Body of pancreas (tissue), 4 donors: ENCODE data around the gene ADAMTS16. TPM values are rescaled to one million over a fixed set of nuclear protein-coding genes. Genes with fewer than 3 reads are reported as not detected.

Experiments used
- ATAC-seq: fragments of 150-250 bp; one replicate; pipeline ENCODE4 v1.9.1; 2016
- DNase-seq, 4 donors: peaks; one replicate each; pipeline ENCODE4 v3.0.0-alpha.2; 2019
- H3K27ac ChIP-seq, 4 donors: fragments of 200-600 bp; sonication (generic); 1 replicate in 3 of 4; 2 replicates in 1 of 4; pipeline versions ENCODE4 v1.5.1 to v1.6.1; 2016 to 2019; ENCODE audit warnings: mild to moderate bottlenecking in 1 of 4, mixed read lengths in 1 of 4, moderate library complexity in 1 of 4
- H3K27me3 ChIP-seq, 2 donors: fragments of 200-600 bp; sonication (generic); one replicate each; pipeline ENCODE4 v1.6.0; 2016; ENCODE audit warnings: mild to moderate bottlenecking in 1 of 2
- H3K36me3 ChIP-seq, 2 donors: fragments of 200-600 bp; sonication (generic); replicated peaks in 1 of 2; 2 replicates each; pipeline ENCODE4 v1.5.1; 2016; ENCODE audit warnings: low read depth in 2 of 2; ENCODE audit not compliant: insufficient read depth in 1 of 2
- H3K4me1 ChIP-seq: fragments of 200-600 bp; sonication (generic); one replicate; pipeline ENCODE4 v1.6.0; 2016
- H3K4me3 ChIP-seq, 2 donors: fragments of 200-600 bp; sonication (generic); 1 replicate in 1 of 2; 2 replicates in 1 of 2; pipeline ENCODE4 v1.5.1; 2016 to 2019
- H3K9me3 ChIP-seq, 3 donors: fragments of 200-600 bp; sonication (generic); 1 replicate in 2 of 3; 2 replicates in 1 of 3; pipeline ENCODE4 v1.5.1; 2016
- POLR2A ChIP-seq, 3 donors: fragments of 450-650 bp; IDR thresholded peaks; one replicate each; pipeline ENCODE4 v1.6.1; 2016; ENCODE audit warnings: antibody characterized with exemption in 3 of 3, mild to moderate bottlenecking in 2 of 3
- WGBS, 2 donors: methylation state at CpG; one replicate each; pipeline ENCODE4 v1.1.5; 2017; 5-methylcytosine and 5-hydroxymethylcytosine counted together
- intact Hi-C: fragments of 100-400 bp; cut with DNase I; formaldehyde crosslinking; loops from one replicate; pipeline ENCODE4 v1.15.1; 2023
- total RNA-seq, 2 donors: library from RNA; depleted of rRNA; stranded (reverse); fragments of >200 nt; gene quantifications; one replicate each; pipeline ENCODE4 v1.1.0, GENCODE V29; 2016
- TF ChIP-seq, protein P1 (sequence below), 7 experiments: fragments of 450-650 bp in 4 of 7; fragments of 200-600 bp in 3 of 7; sonication (generic) in 3 of 7; IDR thresholded peaks; one replicate each; pipeline ENCODE4 v1.5.1; 2016 to 2019; ENCODE audit warnings: antibody characterized with exemption in 7 of 7

The ADAMTS16 gene
- total RNA-seq, 2 donors from 2014 or later: 1.8 to 5.6 TPM

DNA sequence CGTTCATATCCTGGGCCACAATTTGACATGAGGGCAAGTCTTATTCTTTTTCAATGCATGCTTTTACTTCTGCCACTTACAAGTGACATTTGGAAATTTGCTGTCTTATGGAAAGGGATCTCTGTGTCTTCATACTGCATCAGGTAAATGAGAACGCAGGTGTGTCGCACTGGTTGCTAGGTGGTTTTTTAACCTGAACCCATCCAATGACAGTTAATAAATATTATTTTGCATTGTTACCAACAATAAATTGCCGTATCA, 1.1 kb downstream of the ADAMTS16 start:
- WGBS, 2 donors: 10 to 16% methylated on average over 4 of the region's 4 CpGs
- no peaks in the 10 kb centered on the region for H3K27me3 ChIP-seq
- intact Hi-C loops: loop anchor here (5.0 kb wide), 1 partner anchor 276 kb away; no protein-coding TSS in a partner anchor
- no peak overlapping the region for H3K27ac ChIP-seq
- DNase-seq (no peak), ATAC-seq (no peak)
- no peak overlapping the region for H3K4me3 ChIP-seq
- H3K36me3 ChIP-seq: no peaks in the 10 kb centered on the region
- H3K9me3 ChIP-seq: no peaks in the 10 kb centered on the region
- peaks cover 24% of the 10 kb centered on the region for H3K4me1 ChIP-seq
- no peak for TF ChIP-seq POLR2A (IDR thresholded peaks at IDR 0.05)
- TF ChIP-seq, protein P1, sequence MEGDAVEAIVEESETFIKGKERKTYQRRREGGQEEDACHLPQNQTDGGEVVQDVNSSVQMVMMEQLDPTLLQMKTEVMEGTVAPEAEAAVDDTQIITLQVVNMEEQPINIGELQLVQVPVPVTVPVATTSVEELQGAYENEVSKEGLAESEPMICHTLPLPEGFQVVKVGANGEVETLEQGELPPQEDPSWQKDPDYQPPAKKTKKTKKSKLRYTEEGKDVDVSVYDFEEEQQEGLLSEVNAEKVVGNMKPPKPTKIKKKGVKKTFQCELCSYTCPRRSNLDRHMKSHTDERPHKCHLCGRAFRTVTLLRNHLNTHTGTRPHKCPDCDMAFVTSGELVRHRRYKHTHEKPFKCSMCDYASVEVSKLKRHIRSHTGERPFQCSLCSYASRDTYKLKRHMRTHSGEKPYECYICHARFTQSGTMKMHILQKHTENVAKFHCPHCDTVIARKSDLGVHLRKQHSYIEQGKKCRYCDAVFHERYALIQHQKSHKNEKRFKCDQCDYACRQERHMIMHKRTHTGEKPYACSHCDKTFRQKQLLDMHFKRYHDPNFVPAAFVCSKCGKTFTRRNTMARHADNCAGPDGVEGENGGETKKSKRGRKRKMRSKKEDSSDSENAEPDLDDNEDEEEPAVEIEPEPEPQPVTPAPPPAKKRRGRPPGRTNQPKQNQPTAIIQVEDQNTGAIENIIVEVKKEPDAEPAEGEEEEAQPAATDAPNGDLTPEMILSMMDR (IDR thresholded peaks at IDR 0.05): no peak

DNA sequence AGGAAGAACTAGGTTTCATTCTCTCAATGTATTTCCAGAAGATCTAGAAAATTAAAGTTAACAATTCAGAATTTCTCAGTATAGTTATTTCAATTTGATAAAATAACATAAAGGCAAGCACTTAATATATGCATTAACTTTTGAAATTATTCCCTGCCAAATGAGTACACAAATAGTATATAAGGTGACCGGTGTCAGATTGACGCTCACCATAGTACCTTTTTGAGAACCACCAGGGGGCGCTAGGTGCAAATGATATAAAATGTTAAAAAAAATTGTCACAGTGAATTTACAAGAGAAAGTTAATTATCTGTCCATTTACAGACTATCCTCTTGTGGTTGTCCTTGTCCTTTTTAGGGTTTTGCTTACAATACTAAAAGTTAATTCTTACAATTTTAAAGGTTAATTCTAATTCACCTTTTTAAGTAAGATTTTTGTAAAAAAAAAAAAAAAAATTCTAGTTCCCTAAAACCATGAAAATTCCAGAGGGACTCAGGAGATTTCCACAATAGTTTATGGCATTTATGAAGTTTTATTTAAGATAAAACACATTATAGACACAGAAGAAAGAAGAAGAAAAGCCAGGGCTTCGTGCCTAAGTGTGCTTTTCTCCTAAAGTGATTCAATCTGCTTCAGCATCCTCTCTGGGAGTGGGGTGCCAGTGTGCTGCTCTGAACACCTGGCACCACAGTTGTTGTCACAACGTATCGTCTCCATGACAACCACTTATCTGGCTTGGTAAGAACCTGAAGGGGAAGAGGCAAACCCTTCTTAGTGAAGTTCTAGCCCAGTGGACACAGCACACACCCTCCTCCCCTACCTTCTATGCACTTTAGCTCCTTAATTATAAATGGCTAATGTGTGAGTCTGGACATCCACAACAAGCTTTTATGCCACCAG, 1.7 kb downstream of the ADAMTS16 start:
- DNase-seq (peak; percentile 63 to 72 (median 68)), ATAC-seq (no peak)
- 5 to 9% methylated on average over 6 of the region's 6 CpGs for WGBS, 2 donors
- Histone ChIP-seq H3K9me3 (no peaks in the 10 kb centered on the region), H3K27ac (no peak overlapping the region), H3K4me1 (peaks cover 24% of the 10 kb centered on the region), H3K27me3 (no peaks in the 10 kb centered on the region), H3K4me3 (no peak overlapping the region), H3K36me3 (no peaks in the 10 kb centered on the region)
- TF ChIP-seq POLR2A (IDR thresholded peaks at IDR 0.05): no peak
- TF ChIP-seq, protein P1 (IDR thresholded peaks at IDR 0.05): peak; percentile 48 to 82 (median 74)
- intact Hi-C loops: loop anchor here (5.0 kb wide), 1 partner anchor 275 kb away; no protein-coding TSS in a partner anchor

DNA sequence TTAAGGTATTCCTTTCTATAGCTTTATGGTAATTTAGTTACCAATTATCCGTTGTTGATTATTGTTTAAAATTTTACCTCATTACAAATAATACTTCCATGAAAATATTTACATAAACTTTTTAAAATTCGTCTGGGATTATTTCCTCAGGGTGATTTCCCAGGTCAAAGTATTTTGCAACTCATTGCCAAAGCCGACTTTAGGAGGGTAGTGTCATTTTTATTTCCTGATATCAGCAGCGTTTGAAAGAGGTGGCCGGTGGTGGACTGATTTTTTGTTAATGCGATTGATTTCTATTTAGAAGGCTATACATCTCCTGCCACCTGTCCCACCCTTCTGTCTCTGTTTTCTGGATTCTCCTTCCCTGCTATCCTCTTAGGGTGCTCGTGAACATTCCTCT, 4.3 kb downstream of the ADAMTS16 start:
- Histone ChIP-seq H3K36me3 (no peaks in the 10 kb centered on the region), H3K9me3 (no peaks in the 10 kb centered on the region), H3K27ac (peak overlapping the region in 1 of 4 donors; percentile 15), H3K27me3 (no peaks in the 10 kb centered on the region), H3K4me3 (no peak overlapping the region), H3K4me1 (peaks cover 22% of the 10 kb centered on the region)
- no peak for DNase-seq
- ATAC-seq: no peak
- 23 to 34% methylated on average over 7 of the region's 7 CpGs for WGBS, 2 donors
- intact Hi-C loops: loop anchor here (5.0 kb wide), 1 partner anchor 273 kb away; no protein-coding TSS in a partner anchor
- TF ChIP-seq, protein P1 (IDR thresholded peaks at IDR 0.05): no peak

DNA sequence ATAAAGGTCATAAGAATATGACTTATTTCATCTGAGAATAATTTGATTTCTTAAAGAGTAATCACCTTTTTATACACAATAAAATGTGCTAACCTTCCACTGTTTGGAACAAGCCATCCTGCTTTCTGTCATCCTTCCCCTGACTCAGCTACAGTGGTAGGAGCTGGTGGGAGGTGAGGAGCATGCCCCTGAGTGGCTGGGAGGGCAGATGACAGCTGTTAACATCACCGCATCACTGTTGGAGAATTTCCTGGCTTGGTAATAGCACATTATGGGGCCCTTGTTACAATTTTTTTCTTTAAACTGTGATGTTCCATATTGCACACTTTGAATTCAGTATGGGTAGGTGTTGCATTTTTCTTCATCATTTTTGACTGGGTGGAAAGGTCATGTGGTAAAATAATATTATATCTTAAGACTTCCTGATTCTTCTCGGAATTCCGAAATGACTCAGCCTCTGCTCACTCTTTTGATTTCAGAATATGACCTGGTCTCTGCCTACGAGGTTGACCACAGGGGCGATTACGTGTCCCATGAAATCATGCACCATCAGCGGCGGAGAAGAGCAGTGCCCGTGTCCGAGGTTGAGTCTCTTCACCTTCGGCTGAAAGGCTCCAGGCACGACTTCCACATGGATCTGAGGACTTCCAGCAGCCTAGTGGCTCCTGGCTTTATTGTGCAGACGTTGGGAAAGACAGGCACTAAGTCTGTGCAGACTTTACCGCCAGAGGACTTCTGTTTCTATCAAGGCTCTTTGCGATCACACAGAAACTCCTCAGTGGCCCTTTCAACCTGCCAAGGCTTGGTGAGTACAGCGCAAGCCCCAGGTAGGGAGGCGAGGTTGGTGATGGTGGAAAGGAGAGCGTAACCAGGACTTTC, 5.8 kb downstream of the ADAMTS16 start:
- Histone ChIP-seq H3K9me3 (no peaks in the 10 kb centered on the region), H3K4me3 (no peak overlapping the region), H3K36me3 (no peaks in the 10 kb centered on the region), H3K27ac (no peak overlapping the region), H3K4me1 (peaks cover 8% of the 10 kb centered on the region), H3K27me3 (no peaks in the 10 kb centered on the region)
- 62 to 73% methylated on average over 18 of the region's 18 CpGs for WGBS, 2 donors
- DNase-seq: no peak
- TF ChIP-seq, protein P1 (IDR thresholded peaks at IDR 0.05): no peak
- no peak for TF ChIP-seq POLR2A (IDR thresholded peaks at IDR 0.05)
- intact Hi-C loops: no loop called here
- no peak for ATAC-seq
